H9 (cell line): ENCODE measurements around the gene UTS2R. TPM values are rescaled to one million over a fixed set of nuclear protein-coding genes. Genes with fewer than 3 reads are reported as not detected.

Source experiments
- DNase-seq: peaks from one replicate; pipeline ENCODE4 v3.0.0-alpha.2; 2017
- H2AFZ ChIP-seq: one replicate; pipeline ENCODE4 v1.6.1; 2013; ENCODE audit warnings: mild to moderate bottlenecking, low read length, control low read depth, moderate library complexity
- H2AK5ac ChIP-seq: 2 replicates; pipeline ENCODE4 v1.6.1; 2013; ENCODE audit warnings: low read length, control low read depth, mixed read lengths; ENCODE audit not compliant: insufficient read length
- H2BK120ac ChIP-seq: one replicate; pipeline ENCODE4 v1.6.1; 2013; ENCODE audit warnings: low read depth, mild to moderate bottlenecking, low read length, control low read depth, inconsistent platforms; ENCODE audit not compliant: poor library complexity, severe bottlenecking
- H2BK12ac ChIP-seq: 2 replicates; pipeline ENCODE4 v1.6.1; 2013; ENCODE audit warnings: low read length, control low read depth, mixed read lengths, low read depth; ENCODE audit not compliant: insufficient read length
- H2BK15ac ChIP-seq: 2 replicates; pipeline ENCODE4 v1.6.1; 2013; ENCODE audit warnings: low read depth, low read length, control low read depth
- H2BK20ac ChIP-seq: one replicate; pipeline ENCODE4 v1.6.1; 2013; ENCODE audit warnings: low read depth, mild to moderate bottlenecking, low read length, control low read depth, inconsistent platforms; ENCODE audit not compliant: poor library complexity, severe bottlenecking
- H2BK5ac ChIP-seq: 2 replicates; pipeline ENCODE4 v1.6.1; 2013; ENCODE audit warnings: low read length, control low read depth, mixed read lengths; ENCODE audit not compliant: insufficient read length
- H3K14ac ChIP-seq: 2 replicates; pipeline ENCODE4 v1.6.1; 2013; ENCODE audit warnings: low read length, control low read depth; ENCODE audit not compliant: insufficient read depth
- H3K18ac ChIP-seq: 2 replicates; pipeline ENCODE4 v1.6.1; 2013; ENCODE audit warnings: low read depth, mild to moderate bottlenecking, mixed read lengths, low read length, control low read depth; ENCODE audit not compliant: insufficient read length
- H3K23ac ChIP-seq: 2 replicates; pipeline ENCODE4 v1.6.1; 2013; ENCODE audit warnings: low read length, control low read depth, mixed read lengths, low read depth; ENCODE audit not compliant: insufficient read length
- H3K23me2 ChIP-seq: 2 replicates; pipeline ENCODE4 v1.6.1; 2013; ENCODE audit warnings: low read depth, mild to moderate bottlenecking, mixed read lengths, low read length, control low read depth; ENCODE audit not compliant: insufficient read length, poor library complexity, severe bottlenecking
- H3K27ac ChIP-seq: 2 replicates; pipeline ENCODE4 v1.5.1; 2013; ENCODE audit warnings: low read length, control low read depth, mixed read lengths, low read depth; ENCODE audit not compliant: insufficient read length
- H3K27me3 ChIP-seq: 2 replicates; pipeline ENCODE4 v1.6.1; 2013; ENCODE audit warnings: low read length, control low read depth, inconsistent platforms; ENCODE audit not compliant: insufficient read depth
- H3K4ac ChIP-seq: 2 replicates; pipeline ENCODE4 v1.6.1; 2013; ENCODE audit warnings: low read depth, mild to moderate bottlenecking, control low read depth, inconsistent platforms, low read length, moderate library complexity
- H3K4me1 ChIP-seq: 2 replicates; pipeline ENCODE4 v1.6.1; 2013; ENCODE audit warnings: low read length, control low read depth, inconsistent platforms; ENCODE audit not compliant: insufficient read depth
- H3K4me2 ChIP-seq: 2 replicates; pipeline ENCODE4 v1.6.1; 2013; ENCODE audit warnings: low read length, control low read depth, mixed read lengths; ENCODE audit not compliant: insufficient read length, insufficient read depth
- H3K56ac ChIP-seq: 2 replicates; pipeline ENCODE4 v1.6.1; 2013; ENCODE audit warnings: low read depth, mild to moderate bottlenecking, mixed read lengths, low read length, control low read depth; ENCODE audit not compliant: insufficient read length
- H3K79me1 ChIP-seq: 2 replicates; pipeline ENCODE4 v1.6.1; 2013; ENCODE audit warnings: low read depth, mild to moderate bottlenecking, moderate library complexity, low read length, control low read depth, inconsistent platforms; ENCODE audit not compliant: insufficient read depth, poor library complexity, severe bottlenecking
- H3K79me2 ChIP-seq: 2 replicates; pipeline ENCODE4 v1.6.1; 2013; ENCODE audit warnings: low read length, control low read depth, inconsistent platforms; ENCODE audit not compliant: insufficient read depth
- H3K9ac ChIP-seq: 2 replicates; pipeline ENCODE4 v1.6.1; 2013; ENCODE audit warnings: low read length, control low read depth, mixed read lengths; ENCODE audit not compliant: insufficient read length; ENCODE audit errors: extremely low read depth
- H3K9me3 ChIP-seq: one replicate; pipeline ENCODE4 v1.6.1; 2013; ENCODE audit warnings: low read depth, low read length, inconsistent platforms; ENCODE audit not compliant: control insufficient read depth
- H3T11ph ChIP-seq: one replicate; pipeline ENCODE4 v1.6.1; 2013; ENCODE audit warnings: mild to moderate bottlenecking, low read length, control low read depth, inconsistent platforms
- H4K20me1 ChIP-seq: one replicate; pipeline ENCODE4 v1.6.1; 2013; ENCODE audit not compliant: control insufficient read depth, insufficient read length, insufficient read depth
- H4K5ac ChIP-seq: 2 replicates; pipeline ENCODE4 v1.6.1; 2013; ENCODE audit warnings: low read depth, mild to moderate bottlenecking, mixed read lengths, low read length, control low read depth; ENCODE audit not compliant: insufficient read length
- H4K8ac ChIP-seq: replicated peaks from 2 replicates; pipeline ENCODE4 v1.6.1; 2013; ENCODE audit warnings: low read length, control low read depth, mixed read lengths, low read depth; ENCODE audit not compliant: insufficient read length
- H4K91ac ChIP-seq: 2 replicates; pipeline ENCODE4 v1.6.1; 2013; ENCODE audit warnings: low read depth, mild to moderate bottlenecking, moderate library complexity, mixed read lengths, low read length, control low read depth; ENCODE audit not compliant: insufficient read length
- H3K27ac Mint-ChIP-seq, 3 experiments: 2 replicates in 2 of 3; 3 replicates in 1 of 3; pipeline ENCODE4 v1.8.0; 2020 to 2021; ENCODE audit warnings: mixed read lengths in 3 of 3, mild to moderate bottlenecking in 1 of 3, moderate library complexity in 1 of 3
- H3K27me3 Mint-ChIP-seq: 2 replicates; pipeline ENCODE4 v1.8.0; 2021; ENCODE audit warnings: low read depth, mild to moderate bottlenecking, moderate library complexity, mixed read lengths
- H3K36me3 Mint-ChIP-seq, 3 experiments: 2 replicates in 2 of 3; 3 replicates in 1 of 3; pipeline ENCODE4 v1.8.0; 2020 to 2021; ENCODE audit warnings: low read depth in 3 of 3, mixed read lengths in 3 of 3; ENCODE audit not compliant: insufficient read depth in 1 of 3
- H3K4me1 Mint-ChIP-seq, 2 experiments: 2 replicates each; pipeline ENCODE4 v1.8.0; 2020; ENCODE audit warnings: mixed read lengths in 2 of 2
- H3K4me3 Mint-ChIP-seq, 2 experiments: 2 replicates in 1 of 2; 3 replicates in 1 of 2; pipeline ENCODE4 v1.8.0; 2020 to 2021; ENCODE audit warnings: mild to moderate bottlenecking in 2 of 2, mixed read lengths in 2 of 2, moderate library complexity in 1 of 2
- H3K9me3 Mint-ChIP-seq, 2 experiments: 2 replicates in 1 of 2; 3 replicates in 1 of 2; pipeline ENCODE4 v1.8.0; 2020; ENCODE audit warnings: mild to moderate bottlenecking in 2 of 2, mixed read lengths in 2 of 2, moderate library complexity in 1 of 2
- CTCF ChIP-seq: fragments of 200-600 bp; sonication (generic); conservative IDR thresholded peaks from 3 replicates; pipeline ENCODE4 v1.8.0; 2021; ENCODE audit warnings: antibody characterized with exemption, mild to moderate bottlenecking
- WGBS: extraction: QIAGEN DNeasy Blood & Tissue Kit; methylation state at CpG from one replicate; pipeline ENCODE4 v1.1.7; 2013; ENCODE audit warnings: missing lambda C conversion rate, low lambda C conversion rate, mixed read lengths; ENCODE audit not compliant: insufficient read length; ENCODE audit errors: extremely low coverage; 5-methylcytosine and 5-hydroxymethylcytosine counted together
- total RNA-seq: library from RNA; stranded (reverse); gene quantifications from 2 replicates; pipeline ENCODE4 v1.2.1, GENCODE V29; 2021

Gene UTS2R
- total RNA-seq, 1 experiment from 2014 or later: 0.94 TPM

- no peak overlapping the region for H3K23ac ChIP-seq
- no peak overlapping the region for H3T11ph ChIP-seq
- no peak overlapping the region for H3K4ac ChIP-seq
- H3K23me2 ChIP-seq: peaks cover 2% of the 10 kb centered on the region
- no peaks in the 10 kb centered on the region for H3K4me1 ChIP-seq
- no peak overlapping the region for H2BK12ac ChIP-seq
- no peak overlapping the region for H3K9ac ChIP-seq
- H3K18ac ChIP-seq: no peak overlapping the region
- no peak overlapping the region for H3K56ac ChIP-seq
- H4K20me1 ChIP-seq: no peaks in the 10 kb centered on the region
- no peak overlapping the region for H2BK5ac ChIP-seq
- peaks cover 15 to 17% of the 10 kb centered on the region in 2 experiments for H3K9me3 Mint-ChIP-seq
- H3K27me3 Mint-ChIP-seq: peaks cover 80% of the 10 kb centered on the region
- H2AK5ac ChIP-seq: no peak overlapping the region
- no peak overlapping the region for H3K27ac Mint-ChIP-seq
- no peaks in the 10 kb centered on the region for H3K79me2 ChIP-seq
- no peak overlapping the region for H2BK15ac ChIP-seq
- no peaks in the 10 kb centered on the region for H3K79me1 ChIP-seq
- no peak overlapping the region for H2AFZ ChIP-seq
- no CpG with 5 or more reads among the region's 10 CpGs for WGBS
- H2BK20ac ChIP-seq: no peak overlapping the region
- no peak for DNase-seq
- peak overlapping the region; percentile 78 for H3K14ac ChIP-seq
- peaks cover 3 to 8% (median 6%) of the 10 kb centered on the region in 3 experiments; a peak in 6 of 7 replicates for H3K36me3 Mint-ChIP-seq
- H2BK120ac ChIP-seq: no peak overlapping the region
- H3K4me2 ChIP-seq: no peak overlapping the region
- H4K8ac ChIP-seq: no peak overlapping the region
- TF ChIP-seq CTCF: no peak
- no peak overlapping the region for H4K5ac ChIP-seq
- no peak overlapping the region for H3K4me3 Mint-ChIP-seq
- H3K4me1 Mint-ChIP-seq: peaks cover 20 to 31% of the 10 kb centered on the region in 2 experiments
- no peak overlapping the region for H3K27ac ChIP-seq
- H3K27me3 ChIP-seq: peaks cover 3% of the 10 kb centered on the region; the same call in 1 of the 2 replicates
- H4K91ac ChIP-seq: no peak overlapping the region
- no peaks in the 10 kb centered on the region for H3K9me3 ChIP-seq
Measured at GRCh38 chr17:82339634-82340580, 31.7 kb upstream of the UTS2R start.
